SK-N-SH treated with all-trans-retinoic acid at 6 μM for 48 hours (cell line): Measurements from ENCODE around the gene LRMDA.

ENCODE experiments used
- ATAC-seq: fragments of 200-7000 bp; cut with Tn5 transposase; 3 replicates; pipeline ENCODE4 v1.9.1; 2020; ENCODE audit warnings: mild to moderate bottlenecking, moderate library complexity
- ARNTL ChIP-seq: fragments of 450-650 bp; formaldehyde crosslinking; IDR thresholded peaks from 2 replicates; pipeline ENCODE4 v1.5.0; 2020; ENCODE audit warnings: low read depth, mild to moderate bottlenecking, moderate library complexity, borderline replicate concordance
- BACH2 ChIP-seq: fragments of 250-450 bp; sonication (Bioruptor Pico); IDR thresholded peaks from 2 replicates; pipeline ENCODE4 v1.9.0; 2021; ENCODE audit warnings: mild to moderate bottlenecking, borderline replicate concordance
- GLIS3 ChIP-seq: fragments of 250-450 bp; sonication (Bioruptor Pico); IDR thresholded peaks from 2 replicates; pipeline ENCODE4 v1.5.0; 2020; ENCODE audit warnings: mild to moderate bottlenecking, moderate library complexity
- ISL1 ChIP-seq: fragments of 250-450 bp; sonication (Bioruptor Pico); IDR thresholded peaks from 2 replicates; pipeline ENCODE4 v2.1.2; 2022; ENCODE audit warnings: mild to moderate bottlenecking, moderate library complexity
- OSR1 ChIP-seq: fragments of 250-450 bp; sonication (Bioruptor Pico); IDR thresholded peaks from 2 replicates; pipeline ENCODE4 v1.8.0; 2022; ENCODE audit warnings: moderate library complexity, mild to moderate bottlenecking, inconsistent platforms
- PPARA ChIP-seq: fragments of 250-450 bp; sonication (Bioruptor Pico); IDR thresholded peaks from 2 replicates; pipeline ENCODE4 v1.5.0; 2020; ENCODE audit warnings: mild to moderate bottlenecking, borderline replicate concordance
- RARB ChIP-seq: fragments of 250-450 bp; sonication (Bioruptor Pico); IDR thresholded peaks from 2 replicates; pipeline ENCODE4 v1.8.0; 2021; ENCODE audit warnings: mild to moderate bottlenecking, moderate library complexity
- SNAI2 ChIP-seq: fragments of 250-450 bp; sonication (Bioruptor Pico); IDR thresholded peaks from 2 replicates; pipeline ENCODE4 v1.5.0; 2020; ENCODE audit warnings: mild to moderate bottlenecking, moderate library complexity
- ZC3H10 ChIP-seq: fragments of 250-450 bp; sonication (Bioruptor Pico); IDR thresholded peaks from 2 replicates; pipeline ENCODE4 v1.5.1; 2021; ENCODE audit warnings: mild to moderate bottlenecking, moderate library complexity
- ZFP30 ChIP-seq: fragments of 450-650 bp; formaldehyde crosslinking; IDR thresholded peaks from 2 replicates; pipeline ENCODE4 v1.5.0; 2022; ENCODE audit warnings: mild to moderate bottlenecking, moderate library complexity
- ZNF565 ChIP-seq: fragments of 450-650 bp; formaldehyde crosslinking; conservative IDR thresholded peaks from 2 replicates; pipeline ENCODE4 v1.5.0; 2020; ENCODE audit warnings: low read depth, mild to moderate bottlenecking, moderate library complexity
- ZNF70 ChIP-seq: fragments of 450-650 bp; formaldehyde crosslinking; IDR thresholded peaks from 2 replicates; pipeline ENCODE4 v1.5.0; 2020; ENCODE audit warnings: mild to moderate bottlenecking, moderate library complexity
- ZNF8 ChIP-seq: fragments of 450-650 bp; formaldehyde crosslinking; IDR thresholded peaks from 2 replicates; pipeline ENCODE4 v1.5.0; 2020; ENCODE audit warnings: mild to moderate bottlenecking, moderate library complexity
- TF ChIP-seq, protein P1 (sequence below): fragments of 250-450 bp; sonication (Bioruptor Pico); IDR thresholded peaks from 2 replicates; pipeline ENCODE4 v1.5.0; 2020; ENCODE audit warnings: mild to moderate bottlenecking, moderate library complexity
- TF ChIP-seq, protein P2 (sequence below): fragments of 250-450 bp; sonication (Bioruptor Pico); IDR thresholded peaks from 2 replicates; pipeline ENCODE4 v1.8.0; 2020; ENCODE audit warnings: mild to moderate bottlenecking, moderate library complexity, borderline replicate concordance
- TF ChIP-seq, protein P3 (sequence below): fragments of 250-450 bp; sonication (Bioruptor Pico); IDR thresholded peaks from 2 replicates; pipeline ENCODE4 v1.5.1; 2020; ENCODE audit warnings: low read depth, mild to moderate bottlenecking, moderate library complexity
- TF ChIP-seq, protein P4 (sequence below): fragments of 250-450 bp; sonication (Bioruptor Pico); IDR thresholded peaks from 2 replicates; pipeline ENCODE4 v1.5.1; 2021; ENCODE audit warnings: mild to moderate bottlenecking, moderate library complexity

The LRMDA gene

DNA sequence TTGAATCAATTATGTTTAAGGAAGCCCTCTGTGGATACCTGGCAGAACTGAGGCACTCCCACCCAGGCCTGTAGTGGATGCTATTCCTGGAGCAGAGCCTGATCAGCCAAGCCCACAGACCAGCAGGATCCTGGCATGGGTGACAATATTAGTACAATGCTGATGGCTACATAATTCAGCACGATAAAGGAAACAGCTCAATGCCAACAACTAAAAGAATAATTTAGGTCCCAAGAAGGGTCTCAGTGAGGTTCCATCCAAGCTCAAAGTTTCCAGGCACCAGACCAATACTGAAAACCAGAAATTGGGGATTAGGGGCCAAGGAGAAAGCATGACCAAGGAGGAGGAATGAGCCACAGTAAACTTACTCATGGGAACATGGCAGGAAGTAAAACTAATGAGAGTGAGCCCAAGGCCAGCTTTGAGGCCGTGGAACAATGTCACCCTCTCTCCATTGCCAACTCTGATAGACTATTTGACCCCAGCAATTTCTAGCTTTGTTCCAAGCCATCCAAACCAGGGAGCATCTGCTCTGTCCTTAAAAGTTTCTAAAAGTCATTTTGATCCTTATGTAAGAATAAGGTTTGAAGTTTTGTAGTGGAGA, 1123.7 kb downstream of the LRMDA start (continued):
- TF ChIP-seq, protein P1, sequence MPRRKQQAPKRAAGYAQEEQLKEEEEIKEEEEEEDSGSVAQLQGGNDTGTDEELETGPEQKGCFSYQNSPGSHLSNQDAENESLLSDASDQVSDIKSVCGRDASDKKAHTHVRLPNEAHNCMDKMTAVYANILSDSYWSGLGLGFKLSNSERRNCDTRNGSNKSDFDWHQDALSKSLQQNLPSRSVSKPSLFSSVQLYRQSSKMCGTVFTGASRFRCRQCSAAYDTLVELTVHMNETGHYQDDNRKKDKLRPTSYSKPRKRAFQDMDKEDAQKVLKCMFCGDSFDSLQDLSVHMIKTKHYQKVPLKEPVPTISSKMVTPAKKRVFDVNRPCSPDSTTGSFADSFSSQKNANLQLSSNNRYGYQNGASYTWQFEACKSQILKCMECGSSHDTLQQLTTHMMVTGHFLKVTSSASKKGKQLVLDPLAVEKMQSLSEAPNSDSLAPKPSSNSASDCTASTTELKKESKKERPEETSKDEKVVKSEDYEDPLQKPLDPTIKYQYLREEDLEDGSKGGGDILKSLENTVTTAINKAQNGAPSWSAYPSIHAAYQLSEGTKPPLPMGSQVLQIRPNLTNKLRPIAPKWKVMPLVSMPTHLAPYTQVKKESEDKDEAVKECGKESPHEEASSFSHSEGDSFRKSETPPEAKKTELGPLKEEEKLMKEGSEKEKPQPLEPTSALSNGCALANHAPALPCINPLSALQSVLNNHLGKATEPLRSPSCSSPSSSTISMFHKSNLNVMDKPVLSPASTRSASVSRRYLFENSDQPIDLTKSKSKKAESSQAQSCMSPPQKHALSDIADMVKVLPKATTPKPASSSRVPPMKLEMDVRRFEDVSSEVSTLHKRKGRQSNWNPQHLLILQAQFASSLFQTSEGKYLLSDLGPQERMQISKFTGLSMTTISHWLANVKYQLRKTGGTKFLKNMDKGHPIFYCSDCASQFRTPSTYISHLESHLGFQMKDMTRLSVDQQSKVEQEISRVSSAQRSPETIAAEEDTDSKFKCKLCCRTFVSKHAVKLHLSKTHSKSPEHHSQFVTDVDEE = no peak
- TF ChIP-seq GLIS3 (CRISPR knock-in tag) (no peak), SNAI2 (no peak)

DNA sequence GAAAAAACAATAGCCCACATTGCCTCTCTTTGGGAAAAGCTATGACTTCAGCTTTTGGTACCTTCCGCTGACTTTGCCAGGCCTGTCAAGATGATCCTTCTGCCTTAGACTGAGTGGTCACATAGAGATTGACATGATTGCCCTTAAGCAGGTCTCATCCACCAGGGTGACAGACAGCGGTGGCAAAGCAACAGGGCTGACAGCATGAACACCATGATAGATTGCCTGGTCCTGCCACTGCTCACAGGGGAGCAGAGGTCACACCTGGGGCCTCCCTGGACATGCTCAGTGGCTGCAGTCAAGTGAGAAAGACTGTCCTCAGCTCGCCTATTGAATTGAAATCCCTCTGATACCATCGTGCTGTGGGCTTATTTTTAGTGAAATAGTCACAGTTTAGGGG, 1125.9 kb downstream of the LRMDA start:
- TF ChIP-seq ZNF565 (CRISPR knock-in tag) (no peak), GLIS3 (CRISPR knock-in tag) (no peak), BACH2 (no peak), ZC3H10 (no peak), PPARA (CRISPR knock-in tag) (no peak), OSR1 (no peak), ARNTL (CRISPR knock-in tag) (no peak), ISL1 (CRISPR knock-in tag) (no peak), ZNF8 (CRISPR knock-in tag) (no peak), ZNF70 (no peak)
- TF ChIP-seq, protein P2, sequence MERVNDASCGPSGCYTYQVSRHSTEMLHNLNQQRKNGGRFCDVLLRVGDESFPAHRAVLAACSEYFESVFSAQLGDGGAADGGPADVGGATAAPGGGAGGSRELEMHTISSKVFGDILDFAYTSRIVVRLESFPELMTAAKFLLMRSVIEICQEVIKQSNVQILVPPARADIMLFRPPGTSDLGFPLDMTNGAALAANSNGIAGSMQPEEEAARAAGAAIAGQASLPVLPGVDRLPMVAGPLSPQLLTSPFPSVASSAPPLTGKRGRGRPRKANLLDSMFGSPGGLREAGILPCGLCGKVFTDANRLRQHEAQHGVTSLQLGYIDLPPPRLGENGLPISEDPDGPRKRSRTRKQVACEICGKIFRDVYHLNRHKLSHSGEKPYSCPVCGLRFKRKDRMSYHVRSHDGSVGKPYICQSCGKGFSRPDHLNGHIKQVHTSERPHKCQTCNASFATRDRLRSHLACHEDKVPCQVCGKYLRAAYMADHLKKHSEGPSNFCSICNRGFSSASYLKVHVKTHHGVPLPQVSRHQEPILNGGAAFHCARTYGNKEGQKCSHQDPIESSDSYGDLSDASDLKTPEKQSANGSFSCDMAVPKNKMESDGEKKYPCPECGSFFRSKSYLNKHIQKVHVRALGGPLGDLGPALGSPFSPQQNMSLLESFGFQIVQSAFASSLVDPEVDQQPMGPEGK (CRISPR knock-in tag) = no peak
- TF ChIP-seq, protein P1 = no peak
- TF ChIP-seq, protein P3, sequence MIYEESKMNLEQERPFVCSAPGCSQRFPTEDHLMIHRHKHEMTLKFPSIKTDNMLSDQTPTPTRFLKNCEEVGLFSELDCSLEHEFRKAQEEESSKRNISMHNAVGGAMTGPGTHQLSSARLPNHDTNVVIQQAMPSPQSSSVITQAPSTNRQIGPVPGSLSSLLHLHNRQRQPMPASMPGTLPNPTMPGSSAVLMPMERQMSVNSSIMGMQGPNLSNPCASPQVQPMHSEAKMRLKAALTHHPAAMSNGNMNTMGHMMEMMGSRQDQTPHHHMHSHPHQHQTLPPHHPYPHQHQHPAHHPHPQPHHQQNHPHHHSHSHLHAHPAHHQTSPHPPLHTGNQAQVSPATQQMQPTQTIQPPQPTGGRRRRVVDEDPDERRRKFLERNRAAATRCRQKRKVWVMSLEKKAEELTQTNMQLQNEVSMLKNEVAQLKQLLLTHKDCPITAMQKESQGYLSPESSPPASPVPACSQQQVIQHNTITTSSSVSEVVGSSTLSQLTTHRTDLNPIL (CRISPR knock-in tag) = no peak
- TF ChIP-seq, protein P4, sequence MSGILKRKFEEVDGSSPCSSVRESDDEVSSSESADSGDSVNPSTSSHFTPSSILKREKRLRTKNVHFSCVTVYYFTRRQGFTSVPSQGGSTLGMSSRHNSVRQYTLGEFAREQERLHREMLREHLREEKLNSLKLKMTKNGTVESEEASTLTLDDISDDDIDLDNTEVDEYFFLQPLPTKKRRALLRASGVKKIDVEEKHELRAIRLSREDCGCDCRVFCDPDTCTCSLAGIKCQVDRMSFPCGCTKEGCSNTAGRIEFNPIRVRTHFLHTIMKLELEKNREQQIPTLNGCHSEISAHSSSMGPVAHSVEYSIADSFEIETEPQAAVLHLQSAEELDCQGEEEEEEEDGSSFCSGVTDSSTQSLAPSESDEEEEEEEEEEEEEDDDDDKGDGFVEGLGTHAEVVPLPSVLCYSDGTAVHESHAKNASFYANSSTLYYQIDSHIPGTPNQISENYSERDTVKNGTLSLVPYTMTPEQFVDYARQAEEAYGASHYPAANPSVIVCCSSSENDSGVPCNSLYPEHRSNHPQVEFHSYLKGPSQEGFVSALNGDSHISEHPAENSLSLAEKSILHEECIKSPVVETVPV (CRISPR knock-in tag) = no peak
- TF ChIP-seq, all 23 proteins: peak for 0
- ATAC-seq = no peak

DNA sequence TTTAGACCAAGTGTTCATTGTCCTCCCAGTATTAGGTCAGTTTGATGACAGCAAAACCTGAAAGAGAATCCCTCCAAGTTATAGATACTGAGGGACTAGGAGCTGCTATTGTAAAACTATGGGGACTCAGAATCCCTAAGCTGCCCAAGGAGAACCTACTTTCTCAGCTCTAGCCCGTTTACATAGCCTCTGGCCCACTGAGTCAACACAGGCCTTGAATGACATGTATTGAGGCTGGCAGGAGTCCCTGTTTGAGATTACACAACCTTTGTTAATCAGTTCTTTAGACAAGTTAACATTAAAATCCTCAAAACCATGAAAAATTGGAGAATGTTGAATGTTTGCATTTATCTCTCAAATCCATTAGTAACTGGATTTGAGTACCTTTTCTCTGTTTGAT, 1127.2 kb downstream of the LRMDA start:
- peak; percentile 58 for ATAC-seq

More for the DNA sequence above, 1127.2 kb downstream of the LRMDA start:
- no peak for TF ChIP-seq ZFP30 (CRISPR knock-in tag)
- TF ChIP-seq BACH2 = no peak
- TF ChIP-seq, protein P3 (CRISPR knock-in tag) = no peak
- TF ChIP-seq, protein P4 (CRISPR knock-in tag) = no peak
- no peak for TF ChIP-seq RARB (CRISPR knock-in tag)
